Body of pancreas (tissue), 4 donors: ENCODE measurements around the gene SLC9A8. TPM values are rescaled to one million over a fixed set of nuclear protein-coding genes. Genes with fewer than 3 reads are reported as not detected.

Experiments
- ATAC-seq: fragments of 150-250 bp; one replicate; pipeline ENCODE4 v1.9.1; 2016
- DNase-seq, 4 donors: peaks; one replicate each; pipeline ENCODE4 v3.0.0-alpha.2; 2019
- H3K27ac ChIP-seq, 4 donors: fragments of 200-600 bp; sonication (generic); 1 replicate in 3 of 4; 2 replicates in 1 of 4; pipeline versions ENCODE4 v1.5.1 to v1.6.1; 2016 to 2019; ENCODE audit warnings: mild to moderate bottlenecking in 1 of 4, mixed read lengths in 1 of 4, moderate library complexity in 1 of 4
- H3K27me3 ChIP-seq, 2 donors: fragments of 200-600 bp; sonication (generic); one replicate each; pipeline ENCODE4 v1.6.0; 2016; ENCODE audit warnings: mild to moderate bottlenecking in 1 of 2
- H3K36me3 ChIP-seq, 2 donors: fragments of 200-600 bp; sonication (generic); replicated peaks in 1 of 2; 2 replicates each; pipeline ENCODE4 v1.5.1; 2016; ENCODE audit warnings: low read depth in 2 of 2; ENCODE audit not compliant: insufficient read depth in 1 of 2
- H3K4me1 ChIP-seq: fragments of 200-600 bp; sonication (generic); one replicate; pipeline ENCODE4 v1.6.0; 2016
- H3K4me3 ChIP-seq, 2 donors: fragments of 200-600 bp; sonication (generic); 1 replicate in 1 of 2; 2 replicates in 1 of 2; pipeline ENCODE4 v1.5.1; 2016 to 2019
- H3K9me3 ChIP-seq, 3 donors: fragments of 200-600 bp; sonication (generic); 1 replicate in 2 of 3; 2 replicates in 1 of 3; pipeline ENCODE4 v1.5.1; 2016
- POLR2A ChIP-seq, 3 donors: fragments of 450-650 bp; IDR thresholded peaks; one replicate each; pipeline ENCODE4 v1.6.1; 2016; ENCODE audit warnings: antibody characterized with exemption in 3 of 3, mild to moderate bottlenecking in 2 of 3
- WGBS, 2 donors: methylation state at CpG; one replicate each; pipeline ENCODE4 v1.1.5; 2017; 5-methylcytosine and 5-hydroxymethylcytosine counted together
- intact Hi-C: fragments of 100-400 bp; cut with DNase I; formaldehyde crosslinking; loops from one replicate; pipeline ENCODE4 v1.15.1; 2023
- total RNA-seq, 2 donors: library from RNA; depleted of rRNA; stranded (reverse); fragments of >200 nt; gene quantifications; one replicate each; pipeline ENCODE4 v1.1.0, GENCODE V29; 2016
- TF ChIP-seq, protein P1 (sequence below), 7 experiments: fragments of 450-650 bp in 4 of 7; fragments of 200-600 bp in 3 of 7; sonication (generic) in 3 of 7; IDR thresholded peaks; one replicate each; pipeline ENCODE4 v1.5.1; 2016 to 2019; ENCODE audit warnings: antibody characterized with exemption in 7 of 7

SLC9A8 gene
- total RNA-seq, 2 donors from 2014 or later: 5.9 to 11.2 TPM

GRCh38 chr20:49883246-49883802, 70.7 kb downstream of the SLC9A8 start:
- intact Hi-C loops: loop anchor here (10.0 kb wide), 1 partner anchor 339 kb away; no protein-coding TSS in a partner anchor
- Histone ChIP-seq H3K27ac (no peak overlapping the region), H3K4me1 (peaks cover 29% of the 10 kb centered on the region), H3K27me3 (no peaks in the 10 kb centered on the region), H3K4me3 (no peak overlapping the region), H3K36me3 (peaks cover 0 to 3% of the 10 kb centered on the region in 2 donors), H3K9me3 (no peaks in the 10 kb centered on the region)
- ATAC-seq (no peak), DNase-seq (no peak)
- TF ChIP-seq, protein P1, sequence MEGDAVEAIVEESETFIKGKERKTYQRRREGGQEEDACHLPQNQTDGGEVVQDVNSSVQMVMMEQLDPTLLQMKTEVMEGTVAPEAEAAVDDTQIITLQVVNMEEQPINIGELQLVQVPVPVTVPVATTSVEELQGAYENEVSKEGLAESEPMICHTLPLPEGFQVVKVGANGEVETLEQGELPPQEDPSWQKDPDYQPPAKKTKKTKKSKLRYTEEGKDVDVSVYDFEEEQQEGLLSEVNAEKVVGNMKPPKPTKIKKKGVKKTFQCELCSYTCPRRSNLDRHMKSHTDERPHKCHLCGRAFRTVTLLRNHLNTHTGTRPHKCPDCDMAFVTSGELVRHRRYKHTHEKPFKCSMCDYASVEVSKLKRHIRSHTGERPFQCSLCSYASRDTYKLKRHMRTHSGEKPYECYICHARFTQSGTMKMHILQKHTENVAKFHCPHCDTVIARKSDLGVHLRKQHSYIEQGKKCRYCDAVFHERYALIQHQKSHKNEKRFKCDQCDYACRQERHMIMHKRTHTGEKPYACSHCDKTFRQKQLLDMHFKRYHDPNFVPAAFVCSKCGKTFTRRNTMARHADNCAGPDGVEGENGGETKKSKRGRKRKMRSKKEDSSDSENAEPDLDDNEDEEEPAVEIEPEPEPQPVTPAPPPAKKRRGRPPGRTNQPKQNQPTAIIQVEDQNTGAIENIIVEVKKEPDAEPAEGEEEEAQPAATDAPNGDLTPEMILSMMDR (IDR thresholded peaks at IDR 0.05): no peak
- TF ChIP-seq POLR2A (IDR thresholded peaks at IDR 0.05): no peak
- 95 to 100% methylated on average over 2 to 10 of the region's 10 CpGs for WGBS, 2 donors

DNA sequence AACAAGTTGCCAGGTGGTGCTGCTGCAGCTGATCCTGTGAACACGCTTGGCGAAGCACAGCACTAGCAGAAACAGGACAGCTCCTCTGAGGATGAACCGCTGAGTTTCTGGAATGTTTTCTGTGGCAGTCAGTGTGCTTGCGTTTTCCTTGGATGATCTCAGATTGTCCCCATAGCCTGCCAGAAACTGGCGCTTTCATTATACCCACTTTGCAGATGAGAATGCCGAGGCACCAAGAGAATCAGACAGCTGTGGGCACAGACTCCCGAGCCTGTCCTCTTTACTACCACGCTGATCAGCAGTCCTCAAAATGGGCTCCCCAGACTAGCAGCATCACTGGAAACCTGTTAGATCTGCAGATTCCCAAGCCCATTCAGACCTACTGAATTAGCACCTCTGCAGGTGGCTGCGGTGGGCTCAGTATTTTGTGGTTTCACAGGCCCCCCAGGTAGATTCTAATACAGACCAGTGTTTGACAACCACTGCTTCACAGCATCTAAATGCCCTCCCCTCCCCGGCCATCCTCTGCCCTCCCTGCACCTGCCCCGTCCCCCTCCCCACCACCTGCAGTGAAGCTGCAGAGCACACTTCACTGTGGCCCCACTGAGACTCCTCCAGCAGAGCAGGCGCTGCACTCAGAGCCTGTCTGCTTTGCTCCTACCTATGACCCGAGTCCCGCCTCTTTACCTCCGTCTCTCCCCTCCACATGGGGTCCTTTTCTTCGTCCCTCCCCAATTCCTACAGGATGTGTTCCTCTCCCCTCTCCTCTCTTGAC, 73.1 kb downstream of the SLC9A8 start:
- H3K4me3 ChIP-seq: no peak overlapping the region
- no peak for DNase-seq
- ATAC-seq: no peak
- H3K4me1 ChIP-seq: peaks cover 40% of the 10 kb centered on the region
- intact Hi-C loops: loop anchor here (10.0 kb wide), 1 partner anchor 341 kb away; no protein-coding TSS in a partner anchor
- no peaks in the 10 kb centered on the region for H3K9me3 ChIP-seq
- WGBS, 2 donors: 95 to 96% methylated on average over 14 to 16 of the region's 16 CpGs
- H3K36me3 ChIP-seq: peaks cover 0 to 3% of the 10 kb centered on the region in 2 donors
- H3K27ac ChIP-seq: peak overlapping the region in 1 of 4 donors; percentile 33
- no peak for TF ChIP-seq POLR2A (IDR thresholded peaks at IDR 0.05)
- TF ChIP-seq, protein P1 (IDR thresholded peaks at IDR 0.05): no peak
- H3K27me3 ChIP-seq: no peaks in the 10 kb centered on the region

DNA sequence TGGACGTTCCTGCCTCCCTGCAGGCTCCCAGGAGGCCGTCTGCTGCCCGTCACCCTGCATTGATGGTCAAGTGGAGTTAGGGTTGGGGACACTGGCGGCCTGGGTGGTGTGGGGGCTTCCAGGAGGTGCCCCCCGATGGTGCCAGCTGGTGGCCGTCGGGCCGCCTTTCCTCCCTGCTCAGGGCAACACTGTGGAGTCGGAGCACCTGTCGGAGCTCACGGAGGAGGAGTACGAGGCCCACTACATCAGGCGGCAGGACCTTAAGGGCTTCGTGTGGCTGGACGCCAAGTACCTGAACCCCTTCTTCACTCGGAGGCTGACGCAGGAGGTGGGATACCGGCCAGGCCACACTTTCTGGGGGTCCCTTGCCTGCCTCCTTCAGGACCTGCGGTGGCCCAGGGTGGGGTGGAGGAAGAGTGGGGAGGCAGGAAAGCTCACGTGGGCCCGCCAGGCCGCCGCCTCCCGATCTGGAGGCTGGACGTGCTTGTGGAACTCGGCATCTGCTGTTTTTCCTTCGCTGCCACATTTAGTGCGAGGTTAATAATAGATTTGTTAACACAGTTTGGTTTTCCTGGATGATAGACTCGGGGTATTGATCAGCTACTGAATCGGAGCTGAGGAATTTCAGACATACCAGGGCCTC, 74.1 kb downstream of the SLC9A8 start:
- Histone ChIP-seq H3K4me1 (peaks cover 40% of the 10 kb centered on the region), H3K9me3 (no peaks in the 10 kb centered on the region), H3K27ac (peak overlapping the region; percentile 8 to 62 (median 22)), H3K36me3 (peaks cover 0 to 3% of the 10 kb centered on the region in 2 donors), H3K4me3 (no peak overlapping the region), H3K27me3 (no peaks in the 10 kb centered on the region)
- DNase-seq (peak in 1 of 4 donors; percentile 30), ATAC-seq (no peak)
- intact Hi-C loops: loop anchor here (10.0 kb wide), 1 partner anchor 342 kb away; no protein-coding TSS in a partner anchor
- WGBS, 2 donors: 53 to 59% methylated on average over 20 to 25 of the region's 30 CpGs
- no peak for TF ChIP-seq POLR2A (IDR thresholded peaks at IDR 0.05)
- TF ChIP-seq, protein P1 (IDR thresholded peaks at IDR 0.05): no peak

DNA sequence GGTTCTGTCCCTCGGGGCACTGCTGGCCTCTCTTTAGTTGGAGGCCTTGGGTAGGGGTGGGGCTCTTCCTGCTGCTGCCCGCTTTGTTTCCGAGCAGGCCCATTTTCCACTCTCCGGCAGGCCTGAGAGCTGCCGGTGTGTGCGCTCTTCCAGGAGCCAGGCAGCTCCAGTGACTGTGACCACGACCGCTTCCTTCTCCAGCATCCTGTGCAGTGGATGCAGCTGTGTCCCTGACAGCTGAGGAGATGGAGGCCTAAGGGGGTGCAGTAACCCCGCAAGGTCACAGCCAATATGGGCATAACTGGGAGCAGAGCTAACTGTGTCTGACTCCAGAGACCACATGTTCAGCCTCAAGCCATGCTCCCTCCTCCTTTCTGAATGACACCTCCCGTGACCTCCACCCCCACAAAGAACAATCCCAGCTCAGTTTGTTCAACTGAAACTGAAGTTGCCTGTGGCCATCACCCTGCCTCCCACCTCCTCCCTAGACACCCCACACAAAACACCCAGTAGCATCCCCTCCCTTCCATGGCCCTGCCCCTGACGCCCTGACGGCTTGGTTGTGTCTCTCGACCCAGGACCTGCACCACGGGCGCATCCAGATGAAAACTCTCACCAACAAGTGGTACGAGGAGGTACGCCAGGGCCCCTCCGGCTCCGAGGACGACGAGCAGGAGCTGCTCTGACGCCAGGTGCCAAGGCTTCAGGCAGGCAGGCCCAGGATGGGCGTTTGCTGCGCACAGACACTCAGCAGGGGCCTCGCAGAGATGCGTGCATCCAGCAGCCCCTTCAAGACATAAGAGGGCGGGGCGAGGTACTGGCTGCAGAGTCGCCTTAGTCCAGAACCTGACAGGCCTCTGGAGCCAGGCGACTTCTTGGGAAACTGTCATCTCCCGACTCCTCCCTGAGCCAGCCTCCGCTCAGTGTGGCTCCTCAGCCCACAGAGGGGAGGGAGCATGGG, 74.9 kb downstream of the SLC9A8 start:
- Histone ChIP-seq H3K27me3 (no peaks in the 10 kb centered on the region), H3K4me3 (no peak overlapping the region), H3K9me3 (no peaks in the 10 kb centered on the region), H3K36me3 (peaks cover 0 to 3% of the 10 kb centered on the region in 2 donors), H3K27ac (peak overlapping the region; percentile 8 to 62 (median 22)), H3K4me1 (peaks cover 40% of the 10 kb centered on the region)
- WGBS, 2 donors: 81 to 86% methylated on average over 16 to 31 of the region's 32 CpGs
- ATAC-seq (no peak), DNase-seq (peak in 1 of 4 donors; percentile 28)
- TF ChIP-seq, protein P1 (IDR thresholded peaks at IDR 0.05): no peak
- intact Hi-C loops: loop anchor here (10.0 kb wide), 1 partner anchor 343 kb away; no protein-coding TSS in a partner anchor
